A549 (cell line): ENCODE measurements around the gene FAM229B.

Source experiments
- EHMT2 ChIP-seq: fragments of 200-600 bp; sonication (generic); IDR thresholded peaks from 2 replicates; pipeline ENCODE4 v1.6.1; 2016; ENCODE audit warnings: antibody characterized with exemption, low read depth, mild to moderate bottlenecking, moderate library complexity
- POLR2A ChIP-seq: IDR thresholded peaks from 2 replicates; pipeline ENCODE4 v1.6.1; 2012; ENCODE audit warnings: mild to moderate bottlenecking, low read length
- SMC3 ChIP-seq: fragments of >200 bp; sonication (Bioruptor Twin); formaldehyde crosslinking; IDR thresholded peaks from 3 replicates; pipeline ENCODE4 v1.6.1; 2018; ENCODE audit warnings: inconsistent platforms
- SREBF2 ChIP-seq: fragments of 450-650 bp; IDR thresholded peaks from 2 replicates; pipeline ENCODE4 v1.6.1; 2014; ENCODE audit warnings: mild to moderate bottlenecking, moderate library complexity
- ZFP36 ChIP-seq: fragments of 450-650 bp; IDR thresholded peaks from 2 replicates; pipeline ENCODE4 v1.6.1; 2014; ENCODE audit warnings: borderline replicate concordance; ENCODE audit not compliant: partially characterized antibody
- TF ChIP-seq, protein P1 (sequence below): fragments of >200 bp; sonication (Bioruptor Twin); formaldehyde crosslinking; IDR thresholded peaks from 3 replicates; pipeline ENCODE4 v1.5.1; 2016
- TF ChIP-seq, protein P2 (sequence below): fragments of 150-350 bp; IDR thresholded peaks from 2 replicates; pipeline ENCODE4 v1.6.1; 2014; ENCODE audit warnings: low read depth, mild to moderate bottlenecking, low read length
- TF ChIP-seq, protein P3 (sequence below): fragments of 200-600 bp; sonication (generic); IDR thresholded peaks from 2 replicates; pipeline ENCODE4 v1.6.1; 2016; ENCODE audit warnings: antibody characterized with exemption, mild to moderate bottlenecking, moderate library complexity

DNA sequence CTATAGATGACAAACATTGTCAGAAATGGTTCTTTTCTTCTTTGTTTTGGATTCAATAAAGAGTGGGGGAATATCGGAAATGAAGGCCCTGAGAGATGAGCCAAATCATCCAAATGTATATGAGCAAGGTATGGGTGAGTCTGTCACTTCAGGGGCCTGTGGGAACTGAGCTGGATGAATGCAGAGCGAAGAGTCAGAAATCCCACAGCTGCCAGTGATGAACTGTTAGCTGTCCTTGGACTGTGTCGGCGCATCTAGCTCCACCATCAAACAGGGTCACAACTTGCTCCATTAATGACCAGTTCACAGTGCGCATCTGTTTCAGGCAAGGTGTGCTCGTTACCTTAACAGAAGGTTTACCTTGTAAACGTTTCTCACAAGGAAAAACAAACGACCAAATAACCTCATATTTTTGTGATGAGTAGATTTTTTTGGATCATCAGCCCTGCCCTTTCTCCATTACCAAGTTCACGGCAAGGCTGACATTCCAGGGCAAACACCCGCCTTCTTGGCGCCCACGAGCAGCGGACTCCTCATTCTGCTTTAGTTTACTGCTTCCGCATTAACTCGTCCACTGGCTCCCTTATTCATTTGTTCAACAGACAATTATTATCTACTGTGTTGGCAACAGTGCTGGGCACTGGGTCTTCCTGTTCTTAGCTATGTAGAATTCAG is 48.5 kb upstream of the FAM229B start:
- TF ChIP-seq POLR2A (no peak), EHMT2 (no peak), SREBF2 (no peak), SMC3 (no peak), ZFP36 (no peak)
- TF ChIP-seq, protein P1, sequence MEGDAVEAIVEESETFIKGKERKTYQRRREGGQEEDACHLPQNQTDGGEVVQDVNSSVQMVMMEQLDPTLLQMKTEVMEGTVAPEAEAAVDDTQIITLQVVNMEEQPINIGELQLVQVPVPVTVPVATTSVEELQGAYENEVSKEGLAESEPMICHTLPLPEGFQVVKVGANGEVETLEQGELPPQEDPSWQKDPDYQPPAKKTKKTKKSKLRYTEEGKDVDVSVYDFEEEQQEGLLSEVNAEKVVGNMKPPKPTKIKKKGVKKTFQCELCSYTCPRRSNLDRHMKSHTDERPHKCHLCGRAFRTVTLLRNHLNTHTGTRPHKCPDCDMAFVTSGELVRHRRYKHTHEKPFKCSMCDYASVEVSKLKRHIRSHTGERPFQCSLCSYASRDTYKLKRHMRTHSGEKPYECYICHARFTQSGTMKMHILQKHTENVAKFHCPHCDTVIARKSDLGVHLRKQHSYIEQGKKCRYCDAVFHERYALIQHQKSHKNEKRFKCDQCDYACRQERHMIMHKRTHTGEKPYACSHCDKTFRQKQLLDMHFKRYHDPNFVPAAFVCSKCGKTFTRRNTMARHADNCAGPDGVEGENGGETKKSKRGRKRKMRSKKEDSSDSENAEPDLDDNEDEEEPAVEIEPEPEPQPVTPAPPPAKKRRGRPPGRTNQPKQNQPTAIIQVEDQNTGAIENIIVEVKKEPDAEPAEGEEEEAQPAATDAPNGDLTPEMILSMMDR, result no peak
- TF ChIP-seq, protein P2, sequence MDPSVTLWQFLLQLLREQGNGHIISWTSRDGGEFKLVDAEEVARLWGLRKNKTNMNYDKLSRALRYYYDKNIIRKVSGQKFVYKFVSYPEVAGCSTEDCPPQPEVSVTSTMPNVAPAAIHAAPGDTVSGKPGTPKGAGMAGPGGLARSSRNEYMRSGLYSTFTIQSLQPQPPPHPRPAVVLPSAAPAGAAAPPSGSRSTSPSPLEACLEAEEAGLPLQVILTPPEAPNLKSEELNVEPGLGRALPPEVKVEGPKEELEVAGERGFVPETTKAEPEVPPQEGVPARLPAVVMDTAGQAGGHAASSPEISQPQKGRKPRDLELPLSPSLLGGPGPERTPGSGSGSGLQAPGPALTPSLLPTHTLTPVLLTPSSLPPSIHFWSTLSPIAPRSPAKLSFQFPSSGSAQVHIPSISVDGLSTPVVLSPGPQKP, result no peak
- TF ChIP-seq, protein P3, sequence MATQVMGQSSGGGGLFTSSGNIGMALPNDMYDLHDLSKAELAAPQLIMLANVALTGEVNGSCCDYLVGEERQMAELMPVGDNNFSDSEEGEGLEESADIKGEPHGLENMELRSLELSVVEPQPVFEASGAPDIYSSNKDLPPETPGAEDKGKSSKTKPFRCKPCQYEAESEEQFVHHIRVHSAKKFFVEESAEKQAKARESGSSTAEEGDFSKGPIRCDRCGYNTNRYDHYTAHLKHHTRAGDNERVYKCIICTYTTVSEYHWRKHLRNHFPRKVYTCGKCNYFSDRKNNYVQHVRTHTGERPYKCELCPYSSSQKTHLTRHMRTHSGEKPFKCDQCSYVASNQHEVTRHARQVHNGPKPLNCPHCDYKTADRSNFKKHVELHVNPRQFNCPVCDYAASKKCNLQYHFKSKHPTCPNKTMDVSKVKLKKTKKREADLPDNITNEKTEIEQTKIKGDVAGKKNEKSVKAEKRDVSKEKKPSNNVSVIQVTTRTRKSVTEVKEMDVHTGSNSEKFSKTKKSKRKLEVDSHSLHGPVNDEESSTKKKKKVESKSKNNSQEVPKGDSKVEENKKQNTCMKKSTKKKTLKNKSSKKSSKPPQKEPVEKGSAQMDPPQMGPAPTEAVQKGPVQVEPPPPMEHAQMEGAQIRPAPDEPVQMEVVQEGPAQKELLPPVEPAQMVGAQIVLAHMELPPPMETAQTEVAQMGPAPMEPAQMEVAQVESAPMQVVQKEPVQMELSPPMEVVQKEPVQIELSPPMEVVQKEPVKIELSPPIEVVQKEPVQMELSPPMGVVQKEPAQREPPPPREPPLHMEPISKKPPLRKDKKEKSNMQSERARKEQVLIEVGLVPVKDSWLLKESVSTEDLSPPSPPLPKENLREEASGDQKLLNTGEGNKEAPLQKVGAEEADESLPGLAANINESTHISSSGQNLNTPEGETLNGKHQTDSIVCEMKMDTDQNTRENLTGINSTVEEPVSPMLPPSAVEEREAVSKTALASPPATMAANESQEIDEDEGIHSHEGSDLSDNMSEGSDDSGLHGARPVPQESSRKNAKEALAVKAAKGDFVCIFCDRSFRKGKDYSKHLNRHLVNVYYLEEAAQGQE, result no peak
